PC-3 (cell line): ENCODE measurements around the gene MGAT3.

Experiments
- CTCF ChIP-seq: fragments of 300-600 bp; sonication (generic); conservative IDR thresholded peaks from 2 replicates; pipeline ENCODE4 v1.5.1; 2017; ENCODE audit warnings: antibody characterized with exemption, low read depth, mild to moderate bottlenecking, low read length
- EZH2 ChIP-seq: fragments of 300-600 bp; sonication (generic); IDR thresholded peaks from one replicate; pipeline ENCODE4 v1.6.1; 2017; ENCODE audit warnings: antibody characterized with exemption, mild to moderate bottlenecking, low read length; ENCODE audit not compliant: unreplicated experiment
- EZH2phosphoT487 ChIP-seq: fragments of 300-600 bp; sonication (generic); IDR thresholded peaks from 2 replicates; pipeline ENCODE4 v1.6.1; 2018; ENCODE audit warnings: mild to moderate bottlenecking, antibody characterized with exemption, low read length, borderline replicate concordance

GRCh38 chr22:39520226-39521105, 63.7 kb downstream of the MGAT3 start, which contains the start of gene ATF4:
- TF ChIP-seq CTCF (no peak), EZH2phosphoT487 (no peak), EZH2 (no peak)
